ENCODE data around the gene HHAT.

HHAT gene

DNA sequence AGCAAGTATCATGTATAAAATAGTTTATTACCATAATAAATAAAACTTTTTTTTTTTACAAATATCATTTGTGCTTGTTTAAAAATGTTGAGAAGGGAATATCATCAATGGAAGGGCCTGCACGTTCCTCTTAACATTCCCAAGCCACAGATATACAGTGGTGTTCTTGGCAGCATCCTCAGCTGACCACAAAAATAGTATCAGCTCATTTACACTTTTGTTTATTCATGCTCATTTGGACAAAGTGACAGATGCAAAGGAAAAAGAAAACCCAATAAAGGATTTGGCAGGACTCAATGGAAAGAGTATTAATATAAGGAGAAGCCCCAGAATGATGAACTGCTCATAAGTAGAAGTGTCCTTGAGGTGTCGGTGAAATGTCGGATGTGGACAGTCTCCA, 349.6 kb downstream of the HHAT start:
- no peak for DNase-seq (ENCODE audit: low read depth)
- H3K4me3 ChIP-seq (ENCODE audit: low read length), result no peak overlapping the region
- TF ChIP-seq, protein P1, sequence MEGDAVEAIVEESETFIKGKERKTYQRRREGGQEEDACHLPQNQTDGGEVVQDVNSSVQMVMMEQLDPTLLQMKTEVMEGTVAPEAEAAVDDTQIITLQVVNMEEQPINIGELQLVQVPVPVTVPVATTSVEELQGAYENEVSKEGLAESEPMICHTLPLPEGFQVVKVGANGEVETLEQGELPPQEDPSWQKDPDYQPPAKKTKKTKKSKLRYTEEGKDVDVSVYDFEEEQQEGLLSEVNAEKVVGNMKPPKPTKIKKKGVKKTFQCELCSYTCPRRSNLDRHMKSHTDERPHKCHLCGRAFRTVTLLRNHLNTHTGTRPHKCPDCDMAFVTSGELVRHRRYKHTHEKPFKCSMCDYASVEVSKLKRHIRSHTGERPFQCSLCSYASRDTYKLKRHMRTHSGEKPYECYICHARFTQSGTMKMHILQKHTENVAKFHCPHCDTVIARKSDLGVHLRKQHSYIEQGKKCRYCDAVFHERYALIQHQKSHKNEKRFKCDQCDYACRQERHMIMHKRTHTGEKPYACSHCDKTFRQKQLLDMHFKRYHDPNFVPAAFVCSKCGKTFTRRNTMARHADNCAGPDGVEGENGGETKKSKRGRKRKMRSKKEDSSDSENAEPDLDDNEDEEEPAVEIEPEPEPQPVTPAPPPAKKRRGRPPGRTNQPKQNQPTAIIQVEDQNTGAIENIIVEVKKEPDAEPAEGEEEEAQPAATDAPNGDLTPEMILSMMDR (conservative IDR thresholded peaks at IDR 0.05; ENCODE audit: low read depth, low read length), result no peak

DNA sequence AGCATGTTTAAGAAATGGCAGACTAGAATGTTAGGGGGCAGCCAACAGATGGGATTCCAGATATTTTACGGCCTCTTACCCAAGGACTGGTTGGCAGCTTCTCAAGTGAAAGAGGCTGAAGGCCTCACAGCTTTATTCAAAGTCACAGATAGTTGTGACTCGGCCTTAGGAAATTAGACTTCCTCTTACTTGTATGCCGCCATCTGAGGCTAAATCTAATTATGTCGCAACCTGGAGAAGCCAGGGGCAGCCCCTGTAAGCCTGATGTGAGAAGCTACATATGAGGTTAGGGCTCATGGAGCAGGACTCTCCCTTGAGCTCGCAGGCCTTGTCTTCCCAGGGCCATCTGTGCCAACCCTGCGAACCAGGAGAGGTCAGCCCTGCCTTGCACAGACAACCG, 352.5 kb downstream of the HHAT start:
- H3K4me3 ChIP-seq (ENCODE audit: low read length), result no peak overlapping the region
- TF ChIP-seq, protein P1 (conservative IDR thresholded peaks at IDR 0.05; ENCODE audit: low read depth, low read length), result no peak
- DNase-seq (ENCODE audit: low read depth), result no peak

- no peak overlapping the region for H3K4me3 ChIP-seq (ENCODE audit: low read length)
- TF ChIP-seq, protein P1 (conservative IDR thresholded peaks at IDR 0.05; ENCODE audit: low read depth, low read length), result no peak
- no peak for DNase-seq (ENCODE audit: low read depth)
Measured at GRCh38 chr1:210683403-210684047, 354.8 kb downstream of the HHAT start.

- TF ChIP-seq, protein P1 (conservative IDR thresholded peaks at IDR 0.05; ENCODE audit: low read depth, low read length), result no peak
- no peak for DNase-seq (ENCODE audit: low read depth)
- H3K4me3 ChIP-seq (ENCODE audit: low read length), result no peak overlapping the region
Measured at GRCh38 chr1:210684466-210685294, 356.0 kb downstream of the HHAT start.

- TF ChIP-seq, protein P1 (conservative IDR thresholded peaks at IDR 0.05; ENCODE audit: low read depth, low read length), result no peak
- no peak for DNase-seq (ENCODE audit: low read depth)
- H3K4me3 ChIP-seq (ENCODE audit: low read length), result no peak overlapping the region
Measured at GRCh38 chr1:210685295-210685650, 356.6 kb downstream of the HHAT start.

- no peak overlapping the region for H3K4me3 ChIP-seq (ENCODE audit: low read length)
- TF ChIP-seq, protein P1 (conservative IDR thresholded peaks at IDR 0.05; ENCODE audit: low read depth, low read length), result no peak
- no peak for DNase-seq (ENCODE audit: low read depth)
Measured at GRCh38 chr1:210686841-210687240, 358.1 kb downstream of the HHAT start.

Data from retinal pigment epithelial cell (primary cell).